Fibroblast of the aortic adventitia (primary cell): Measurements from ENCODE around the gene CHCHD6. TPM values are rescaled to one million over a fixed set of nuclear protein-coding genes. Genes with fewer than 3 reads are reported as not detected.

Source experiments
- DNase-seq: peaks from one replicate; pipeline ENCODE4 v3.0.0-alpha.2; 2010; ENCODE audit warnings: low read depth
- H3K4me3 ChIP-seq: 2 replicates; pipeline ENCODE4 v1.5.1; 2011; ENCODE audit warnings: low read depth, mild to moderate bottlenecking, control low read depth, low read length, moderate library complexity
- CTCF ChIP-seq: IDR thresholded peaks from 2 replicates; pipeline ENCODE4 v1.5.1; 2011; ENCODE audit warnings: mild to moderate bottlenecking, low read length, control low read depth, inconsistent platforms; ENCODE audit not compliant: insufficient read depth
- total RNA-seq: library from RNA; depleted of rRNA; stranded (reverse); fragments of >200 nt; gene quantifications from 2 replicates; pipeline ENCODE4 v1.2.3, GENCODE V29; 2012; ENCODE audit warnings: low replicate concordance

The CHCHD6 gene
- total RNA-seq, 1 donor: 10.8 TPM

- peak; percentile 61 for DNase-seq
- TF ChIP-seq CTCF: no peak
- no peak overlapping the region for H3K4me3 ChIP-seq
Measured at GRCh38 chr3:126932188-126932931, 228.3 kb downstream of the CHCHD6 start.

GRCh38 chr3:126934031-126934531, 230.0 kb downstream of the CHCHD6 start:
- TF ChIP-seq CTCF: no peak
- peak; percentile 51 for DNase-seq
- H3K4me3 ChIP-seq: no peak overlapping the region

- DNase-seq: no peak
- no peak for TF ChIP-seq CTCF
- H3K4me3 ChIP-seq: no peak overlapping the region
Measured at GRCh38 chr3:126934991-126935390, 231.0 kb downstream of the CHCHD6 start.

- no peak overlapping the region for H3K4me3 ChIP-seq
- no peak for TF ChIP-seq CTCF
- DNase-seq: no peak
Measured at GRCh38 chr3:126935756-126936509, 231.9 kb downstream of the CHCHD6 start.

- DNase-seq: no peak
- no peak overlapping the region for H3K4me3 ChIP-seq
Measured at GRCh38 chr3:126936853-126937425, 232.9 kb downstream of the CHCHD6 start.

GRCh38 chr3:126937533-126937932, 233.5 kb downstream of the CHCHD6 start:
- H3K4me3 ChIP-seq: no peak overlapping the region
- no peak for DNase-seq
- TF ChIP-seq CTCF: no peak

More at GRCh38 chr3:126936853-126937425, 232.9 kb downstream of the CHCHD6 start:
- TF ChIP-seq CTCF: no peak
